NOMO-1 treated with dmso at 0.1 percent for 144 hours (cell line): Measurements from ENCODE around the gene CCDC121.

Experiments used
- DNase-seq: peaks from one replicate; lab custom pipeline; 2025; ENCODE audit not compliant: unreplicated experiment; lab: John Stamatoyannopoulos, UW

The CCDC121 gene, protein sequence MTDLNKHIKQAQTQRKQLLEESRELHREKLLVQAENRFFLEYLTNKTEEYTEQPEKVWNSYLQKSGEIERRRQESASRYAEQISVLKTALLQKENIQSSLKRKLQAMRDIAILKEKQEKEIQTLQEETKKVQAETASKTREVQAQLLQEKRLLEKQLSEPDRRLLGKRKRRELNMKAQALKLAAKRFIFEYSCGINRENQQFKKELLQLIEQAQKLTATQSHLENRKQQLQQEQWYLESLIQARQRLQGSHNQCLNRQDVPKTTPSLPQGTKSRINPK

DNA sequence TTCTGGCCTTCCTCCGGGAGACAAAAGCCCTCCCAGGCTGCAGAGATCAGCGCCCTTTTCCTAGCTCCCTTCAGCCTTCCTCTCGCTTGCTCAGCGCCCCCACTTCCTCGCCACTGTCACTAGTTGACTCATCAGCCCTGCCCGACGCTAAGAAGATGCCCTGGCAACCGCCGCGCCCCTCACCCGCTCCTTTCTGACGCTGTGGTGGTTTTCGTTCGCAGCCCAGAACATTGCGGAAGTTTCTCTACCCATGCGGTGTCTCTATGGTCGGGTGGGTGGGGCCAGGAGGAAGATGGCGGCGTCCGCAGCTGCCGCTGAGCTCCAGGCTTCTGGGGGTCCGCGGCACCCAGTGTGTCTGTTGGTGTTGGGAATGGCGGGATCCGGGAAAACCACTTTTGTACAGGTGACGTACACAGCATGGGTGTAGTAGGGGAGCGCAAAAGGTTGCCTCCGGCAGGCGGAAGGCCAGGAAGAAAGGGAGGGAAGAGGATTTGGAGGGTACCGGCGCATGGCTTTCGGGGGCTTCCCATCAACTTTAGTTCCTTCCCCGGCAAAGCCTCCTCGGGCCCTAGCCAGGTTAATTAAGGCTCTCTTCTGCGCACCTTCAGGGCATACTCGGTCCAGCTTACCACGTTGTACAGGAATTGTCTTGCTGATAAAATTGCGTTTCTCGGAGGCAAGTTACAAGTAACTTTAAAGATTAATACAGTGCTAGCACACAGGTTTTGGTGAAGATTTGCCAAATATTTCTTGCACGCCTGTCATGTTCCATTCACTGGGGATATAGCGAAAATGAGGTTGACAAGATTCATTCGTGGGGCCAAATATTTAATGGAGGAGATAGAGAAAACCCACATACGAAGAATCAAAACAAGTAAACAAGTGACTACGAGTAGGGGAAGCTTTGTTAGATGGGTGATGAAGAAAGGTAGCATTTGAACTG lies at the start of gene CCDC121, which contains the start of gene GPN1:
Gene CCDC121, minus strand, starts transcription at position 246 of the 943 bp plus-strand sequence. CDS start 1,213 bp downstream, outside the sequence.
Gene GPN1, plus strand, starts transcription at position 284 of the 943 bp plus-strand sequence. Its CDS starts 9 bp downstream, at position 293.
- DNase-seq, result peak; percentile 97

DNA sequence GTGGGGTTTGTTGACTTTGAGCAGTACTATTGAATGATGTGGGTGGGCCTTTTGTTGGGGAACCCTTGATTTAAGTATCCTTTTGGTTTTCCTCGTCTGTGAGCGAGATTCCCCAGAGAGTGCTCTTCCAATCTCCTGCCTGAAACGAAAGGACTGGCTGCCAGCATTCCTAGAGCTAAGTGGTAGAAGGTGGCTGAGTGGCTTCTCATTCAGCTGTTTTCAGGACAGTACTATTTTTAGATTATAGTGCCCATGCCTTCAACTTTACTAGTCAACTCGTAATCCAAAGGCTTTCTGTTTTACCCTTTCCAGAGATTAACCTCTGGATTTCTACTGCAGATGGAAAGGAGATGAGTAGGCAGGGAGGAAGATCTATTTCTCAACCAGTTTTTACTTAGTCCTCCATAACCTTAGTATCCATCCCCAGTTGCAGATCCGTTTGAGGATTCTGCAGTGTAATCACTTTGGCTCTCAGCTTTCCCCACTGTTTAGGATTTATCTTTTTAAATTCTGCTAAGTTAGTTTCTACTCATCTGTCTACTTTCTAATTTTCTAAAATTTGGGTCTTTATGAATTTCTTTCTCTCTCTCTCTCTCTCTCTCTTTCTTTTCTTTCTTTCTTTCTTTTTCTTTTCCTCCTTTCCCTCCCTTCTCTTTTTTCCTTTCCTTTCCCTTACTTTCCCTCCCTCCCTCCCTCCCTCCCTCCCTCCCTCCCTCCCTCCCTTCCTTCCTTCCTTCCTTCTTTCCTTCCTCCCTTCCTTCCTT lies 44.1 kb upstream of the CCDC121 start:
- no peak for DNase-seq

DNA sequence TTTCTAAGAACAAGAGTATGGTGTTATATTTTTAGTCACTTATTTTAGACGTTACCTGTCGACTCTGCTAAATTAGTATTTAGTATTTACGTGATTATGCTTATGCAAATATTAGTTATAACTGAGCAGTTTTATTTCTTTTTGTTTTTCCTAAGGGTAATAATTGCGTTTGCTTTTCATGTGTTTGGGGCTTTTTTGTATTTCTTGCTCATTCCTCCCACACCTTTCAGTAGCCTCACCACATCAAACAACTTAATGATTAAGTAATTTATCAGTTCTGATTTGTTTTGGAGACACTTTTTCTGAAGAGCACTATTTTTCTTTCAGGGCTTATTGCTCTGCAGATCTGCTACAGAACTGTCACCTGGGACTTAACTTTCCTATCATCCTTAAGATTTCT lies 42.4 kb upstream of the CCDC121 start:
- no peak for DNase-seq

DNA sequence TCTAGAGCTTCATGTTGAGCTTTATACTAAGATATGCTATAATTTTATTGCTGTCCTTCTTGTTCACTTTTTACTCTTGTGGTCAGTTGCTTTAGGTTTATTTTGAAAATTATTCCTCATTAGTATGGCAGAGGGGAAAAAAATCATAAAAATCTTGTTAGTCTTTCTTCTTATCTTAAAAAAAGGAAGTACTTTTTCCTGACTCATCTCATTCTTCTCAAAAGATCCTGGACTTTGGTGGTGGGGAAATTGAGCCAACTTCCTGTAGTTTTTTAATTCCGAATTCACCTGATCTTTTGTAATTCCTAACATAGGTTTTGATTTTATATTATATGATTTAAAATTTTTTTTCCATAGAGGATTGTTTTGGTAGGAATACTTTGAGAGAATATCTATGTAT lies 38.6 kb upstream of the CCDC121 start:
- DNase-seq, result no peak

GRCh38 chr2:27664622-27665363 lies 36.0 kb upstream of the CCDC121 start:
- DNase-seq, result no peak

- DNase-seq, result no peak
Observed at GRCh38 chr2:27664154-27664574, 35.4 kb upstream of the CCDC121 start.

DNA sequence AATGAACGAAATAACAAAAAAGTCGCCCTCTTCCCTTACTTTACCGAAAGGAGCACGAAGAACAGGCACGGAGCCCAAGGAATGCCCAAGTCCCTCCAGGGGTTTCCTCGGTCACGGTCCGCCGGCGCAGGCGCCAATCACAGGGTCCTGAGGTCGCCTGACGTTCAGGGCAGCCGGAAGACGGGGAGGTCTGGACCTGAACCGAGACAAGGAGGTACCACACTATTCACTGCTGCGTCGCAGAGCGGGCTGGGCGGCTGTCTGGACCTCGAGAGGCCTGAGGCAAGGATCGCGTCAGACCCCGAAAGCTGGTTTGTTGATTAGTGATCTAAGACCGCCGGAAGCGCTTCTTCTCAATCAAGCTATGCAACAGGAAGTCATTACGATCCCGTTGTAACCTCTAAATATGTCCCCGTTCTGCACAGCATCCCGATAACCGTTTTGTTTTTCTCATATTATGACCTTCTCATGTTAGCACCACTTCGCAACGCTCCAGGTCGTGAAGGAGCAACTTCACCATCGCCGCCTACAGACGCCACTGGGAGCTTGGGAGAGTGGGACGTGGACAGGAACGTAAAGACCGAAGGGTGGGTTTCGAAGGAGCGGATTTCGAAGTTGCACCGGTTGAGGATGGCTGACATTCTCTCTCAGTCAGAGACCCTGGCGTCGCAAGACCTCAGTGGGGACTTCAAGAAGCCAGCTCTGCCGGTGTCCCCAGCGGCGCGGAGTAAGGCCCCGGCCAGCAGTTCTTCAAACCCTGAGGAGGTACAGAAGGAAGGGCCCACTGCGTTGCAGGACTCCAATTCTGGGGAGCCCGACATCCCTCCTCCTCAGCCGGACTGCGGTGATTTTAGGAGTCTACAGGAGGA lies 34.7 kb upstream of the CCDC121 start, which contains the start of the genes SLC4A1AP and SUPT7L:
Gene SLC4A1AP, plus strand, starts transcription at position 605 of the 869 bp plus-strand sequence. Its CDS starts 26 bp downstream, at position 631.
Gene SUPT7L, minus strand, starts transcription at position 330 of the 869 bp plus-strand sequence. CDS start 1,422 bp downstream, outside the sequence.
- DNase-seq, result peak; percentile 57

DNA sequence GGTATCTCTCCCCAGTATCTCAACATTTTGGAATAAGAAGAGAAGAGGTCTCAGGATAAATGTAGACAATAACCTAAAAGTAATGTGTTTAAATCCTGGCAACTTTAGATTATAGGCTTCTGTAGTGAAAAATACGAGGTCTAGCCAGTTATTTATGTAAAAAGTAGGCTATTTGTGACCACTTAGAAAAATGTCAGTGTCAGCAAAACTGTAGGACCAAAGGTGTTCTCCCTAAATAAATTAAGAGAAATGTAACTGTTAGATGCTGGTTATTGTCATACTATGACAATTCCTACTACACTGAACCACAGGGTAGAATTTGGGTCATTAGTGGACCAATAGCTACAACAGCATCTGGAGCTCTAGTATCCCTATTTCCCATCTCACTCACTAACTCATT lies 32.6 kb upstream of the CCDC121 start:
- no peak for DNase-seq

DNA sequence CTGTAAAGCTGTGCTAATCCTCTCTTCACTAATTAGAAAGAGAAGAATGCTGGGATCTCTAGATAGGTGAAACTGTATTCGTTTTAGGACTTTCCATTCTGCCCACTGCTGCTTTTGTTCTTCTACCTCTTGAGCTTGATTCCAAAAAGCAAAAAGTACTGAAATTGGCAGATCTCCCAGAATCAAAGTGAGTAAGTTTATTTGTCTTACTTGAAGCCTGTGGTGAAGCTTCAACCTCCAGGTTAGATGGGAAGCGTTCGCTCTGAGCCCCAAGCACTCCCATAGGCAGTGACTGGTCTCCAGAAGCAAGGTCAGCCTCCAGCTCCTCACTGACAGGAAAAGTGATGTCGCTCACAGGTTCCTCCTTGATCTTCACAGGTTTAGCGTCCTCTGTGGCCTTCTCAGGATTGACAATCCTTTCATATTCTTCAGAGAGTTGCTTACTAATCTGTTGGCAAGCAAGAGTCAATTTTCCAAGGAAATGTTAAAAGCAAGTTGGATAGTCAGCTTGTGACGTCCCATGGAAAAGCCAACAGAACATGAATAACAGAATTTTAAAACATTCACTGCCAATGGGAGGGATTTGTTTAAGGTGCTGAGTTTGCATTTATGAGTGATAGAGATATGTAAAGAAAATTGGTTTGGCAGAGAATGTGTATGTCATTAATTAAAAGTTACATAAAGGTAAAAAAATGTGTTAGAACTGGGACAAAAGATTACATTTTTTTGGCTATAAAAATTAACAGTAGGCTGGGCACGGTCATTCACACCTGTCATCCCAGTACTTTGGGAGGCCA lies 26.5 kb upstream of the CCDC121 start:
- DNase-seq, result no peak

DNA sequence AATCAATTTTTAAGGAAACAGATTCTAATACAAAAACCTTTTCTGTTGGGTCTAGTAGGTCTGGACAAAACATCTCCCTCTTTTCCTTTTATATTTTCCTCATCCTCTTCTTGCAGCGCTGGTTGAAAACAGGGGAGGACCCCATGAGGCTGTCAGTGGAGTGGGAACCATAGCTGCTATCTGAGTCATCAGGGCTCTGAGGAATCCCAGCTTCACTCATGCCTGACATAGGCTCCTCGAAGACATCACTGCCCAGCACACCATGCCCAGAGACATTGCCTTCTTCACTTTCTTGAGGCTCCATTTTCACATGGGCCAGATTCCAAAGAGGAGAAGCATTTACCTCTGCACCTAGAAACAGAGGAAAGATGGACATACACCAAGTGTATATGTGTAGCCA lies 24.6 kb upstream of the CCDC121 start:
- DNase-seq, result no peak

- DNase-seq, result no peak
Observed at GRCh38 chr2:27652790-27653189, 24.0 kb upstream of the CCDC121 start.

GRCh38 chr2:27652341-27652740 lies 23.5 kb upstream of the CCDC121 start:
- no peak for DNase-seq

DNA sequence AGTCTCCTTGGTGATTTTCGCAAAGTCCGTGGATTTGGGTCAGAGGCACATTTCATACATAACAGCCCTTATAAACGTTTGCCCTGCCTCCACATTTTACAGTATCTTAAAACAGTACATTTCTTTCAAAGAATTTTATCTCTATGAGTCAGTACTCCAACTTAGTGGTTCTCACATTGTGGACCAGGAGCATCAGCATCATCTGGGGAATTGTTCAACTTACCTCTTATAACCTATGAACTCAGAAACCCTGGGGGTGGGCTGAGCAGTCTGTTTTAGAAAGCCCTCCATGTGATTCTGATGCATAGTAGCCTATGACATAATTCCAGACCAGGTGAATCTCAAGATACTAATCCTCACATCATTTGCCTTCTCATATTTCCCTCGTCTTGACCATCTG lies 22.2 kb upstream of the CCDC121 start:
- no peak for DNase-seq

DNA sequence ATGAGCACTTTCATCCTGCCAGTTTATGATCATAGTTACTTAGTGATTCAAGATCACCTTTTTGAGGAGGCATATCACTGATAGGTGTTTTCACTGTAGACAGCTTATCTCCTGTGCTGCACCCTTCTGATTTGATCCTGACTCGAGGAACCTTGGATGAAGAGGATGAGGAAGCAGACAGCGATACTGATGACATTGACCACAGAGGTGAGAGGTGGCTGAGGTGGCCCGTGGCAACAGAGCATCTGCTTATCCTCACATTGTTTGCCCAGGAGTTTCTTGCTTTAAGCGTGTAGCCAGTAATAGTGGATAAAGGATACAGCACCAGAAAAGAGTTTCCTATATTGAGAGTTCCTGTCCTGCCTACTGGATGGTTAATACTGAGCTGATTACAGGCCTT lies 18.9 kb upstream of the CCDC121 start:
- DNase-seq, result no peak

DNA sequence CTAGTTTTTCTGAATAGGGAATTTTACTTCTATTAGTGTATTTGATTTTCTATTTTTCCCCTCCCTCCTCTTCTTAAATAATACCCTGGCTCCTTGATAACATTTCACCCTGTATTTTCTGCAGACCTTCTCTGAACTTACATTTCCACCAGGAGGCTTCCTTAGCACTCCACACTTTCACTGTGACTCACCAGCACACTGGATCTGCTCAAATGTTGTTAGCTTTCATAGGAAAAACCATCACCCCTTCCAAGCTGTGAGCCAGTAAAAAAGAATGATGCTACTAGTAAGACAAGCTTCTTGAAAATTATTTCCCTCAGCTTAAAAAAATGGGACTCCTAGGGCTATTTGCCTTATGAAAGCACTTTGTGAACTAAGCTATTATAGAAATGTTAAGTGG lies 18.5 kb upstream of the CCDC121 start:
- DNase-seq, result no peak

DNA sequence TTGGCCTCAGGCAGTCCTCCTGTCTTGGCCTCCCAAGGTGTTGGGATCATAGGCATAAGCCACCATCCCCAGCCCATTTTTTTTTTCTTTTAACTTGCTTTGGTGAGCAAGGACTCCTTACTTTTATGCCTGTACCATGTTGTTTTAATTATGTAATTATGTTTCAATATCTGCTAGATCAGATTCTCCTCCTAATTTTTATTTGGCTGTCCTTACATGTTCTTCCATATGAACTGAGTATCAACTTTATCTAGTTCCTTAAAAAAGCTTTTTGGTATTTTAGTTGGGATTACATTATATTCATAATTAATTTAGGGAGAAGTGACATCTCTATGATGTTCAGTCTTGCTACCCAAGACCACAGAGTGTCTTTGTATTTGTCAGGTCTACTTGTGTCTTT lies 16.4 kb upstream of the CCDC121 start:
- DNase-seq, result no peak

- DNase-seq, result no peak
Observed at GRCh38 chr2:27640722-27641245, 12.0 kb upstream of the CCDC121 start.

DNA sequence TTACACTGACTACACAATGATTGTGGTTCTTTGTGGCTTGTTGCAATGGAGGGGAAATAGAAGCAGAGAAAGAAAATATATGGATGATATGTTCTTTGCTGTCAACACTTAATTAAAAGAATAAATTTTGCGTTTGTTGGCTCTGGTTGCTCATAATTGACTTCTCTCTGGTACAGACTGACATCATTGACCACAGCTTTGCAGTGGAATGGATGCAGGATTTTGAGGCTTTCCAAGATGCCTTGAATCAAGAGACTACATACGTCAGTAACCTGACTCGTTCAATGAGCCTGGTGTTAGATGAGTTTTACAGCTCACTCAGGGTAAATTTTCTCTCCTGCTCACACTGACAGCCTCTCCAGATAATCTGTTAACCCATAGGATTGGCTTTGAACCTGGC lies 9.9 kb upstream of the CCDC121 start:
- DNase-seq, result no peak
